Measurements from ENCODE around the gene ANKRD39.

- TF ChIP-seq PML (IDR thresholded peaks at IDR 0.05; ENCODE audit: low read length) = no peak
- no peak for TF ChIP-seq USF2 (IDR thresholded peaks at IDR 0.05; ENCODE audit: borderline replicate concordance, low read depth, low read length)
- no peak for TF ChIP-seq POLR2A (IDR thresholded peaks at IDR 0.05; ENCODE audit: low read depth, low read length)
- no peak for TF ChIP-seq HDAC6 (IDR thresholded peaks at IDR 0.05; ENCODE audit: unreplicated experiment)
- TF ChIP-seq EED (IDR thresholded peaks at IDR 0.05; ENCODE audit: low read depth) = no peak
Measured at GRCh38 chr2:96806468-96807126, 51.2 kb downstream of the ANKRD39 start.

All from GM12878 (cell line).